Mammary epithelial cell (primary cell): ENCODE data around the gene LRRC14B.

Experiments
- EZH2 ChIP-seq: IDR thresholded peaks from 2 replicates; pipeline ENCODE4 v1.6.1; 2012; ENCODE audit warnings: low read length, inconsistent platforms, borderline replicate concordance
- TF ChIP-seq, protein P1 (sequence below), 2 donors: IDR thresholded peaks in 1 of 2; conservative IDR thresholded peaks in 1 of 2; 2 replicates each; pipeline ENCODE4 v1.5.1; 2011 to 2012; ENCODE audit warnings: inconsistent platforms in 2 of 2, low read length in 2 of 2, mild to moderate bottlenecking in 2 of 2, control low read depth in 1 of 2, low read depth in 1 of 2; ENCODE audit not compliant: insufficient read depth in 1 of 2; ENCODE audit errors: extremely low read depth in 1 of 2

DNA sequence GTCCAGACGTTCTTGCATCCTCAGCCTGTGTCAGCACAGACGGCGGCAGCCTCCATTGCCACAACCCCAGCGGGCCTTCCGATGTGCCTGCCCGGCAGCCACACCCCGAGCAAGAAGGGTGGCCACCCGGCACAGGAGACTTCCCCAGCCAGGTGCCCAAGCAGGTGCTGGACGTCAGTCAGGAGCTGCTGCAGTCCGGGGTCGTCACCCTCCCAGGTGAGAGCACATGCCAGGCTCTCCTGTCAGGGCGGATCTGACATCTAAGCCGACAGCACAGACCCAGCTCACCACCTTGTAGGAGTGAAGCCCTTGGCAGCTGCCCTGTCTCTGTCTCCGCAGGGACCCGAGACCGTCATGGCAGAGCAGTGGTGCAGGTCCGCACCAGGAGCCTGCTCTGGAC is 48.3 kb upstream of the LRRC14B start:
- TF ChIP-seq, protein P1, sequence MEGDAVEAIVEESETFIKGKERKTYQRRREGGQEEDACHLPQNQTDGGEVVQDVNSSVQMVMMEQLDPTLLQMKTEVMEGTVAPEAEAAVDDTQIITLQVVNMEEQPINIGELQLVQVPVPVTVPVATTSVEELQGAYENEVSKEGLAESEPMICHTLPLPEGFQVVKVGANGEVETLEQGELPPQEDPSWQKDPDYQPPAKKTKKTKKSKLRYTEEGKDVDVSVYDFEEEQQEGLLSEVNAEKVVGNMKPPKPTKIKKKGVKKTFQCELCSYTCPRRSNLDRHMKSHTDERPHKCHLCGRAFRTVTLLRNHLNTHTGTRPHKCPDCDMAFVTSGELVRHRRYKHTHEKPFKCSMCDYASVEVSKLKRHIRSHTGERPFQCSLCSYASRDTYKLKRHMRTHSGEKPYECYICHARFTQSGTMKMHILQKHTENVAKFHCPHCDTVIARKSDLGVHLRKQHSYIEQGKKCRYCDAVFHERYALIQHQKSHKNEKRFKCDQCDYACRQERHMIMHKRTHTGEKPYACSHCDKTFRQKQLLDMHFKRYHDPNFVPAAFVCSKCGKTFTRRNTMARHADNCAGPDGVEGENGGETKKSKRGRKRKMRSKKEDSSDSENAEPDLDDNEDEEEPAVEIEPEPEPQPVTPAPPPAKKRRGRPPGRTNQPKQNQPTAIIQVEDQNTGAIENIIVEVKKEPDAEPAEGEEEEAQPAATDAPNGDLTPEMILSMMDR (conservative IDR thresholded peaks at IDR 0.05 in 1 of 2, IDR thresholded peaks at IDR 0.05 in 1 of 2; ENCODE audit: extremely low read depth in 1 of 2, insufficient read depth in 1 of 2, low read depth in 1 of 2, low read length in 2 of 2): no peak
- no peak for TF ChIP-seq EZH2
